NCI-H345 treated with DMSO at 0.1 percent for 48 hours (cell line): ENCODE data around the gene SPATA6L.

Source experiments
- DNase-seq: peaks from one replicate; lab custom pipeline; 2025; ENCODE audit not compliant: unreplicated experiment; lab: John Stamatoyannopoulos, UW

The SPATA6L gene

GRCh38 chr9:4666042-4666699 is at the start of gene SPATA6L:
Gene SPATA6L (minus strand): TSS chr9:4666480. CDS start chr9:4666250, 230 bp downstream.
- peak; percentile 36 for DNase-seq

GRCh38 chr9:4714266-4715016 is 48.2 kb upstream of the SPATA6L start:
- DNase-seq, result no peak

- DNase-seq, result no peak
Observed at GRCh38 chr9:4713849-4714248, 47.6 kb upstream of the SPATA6L start.

- no peak for DNase-seq
Observed at GRCh38 chr9:4709380-4709779, 43.1 kb upstream of the SPATA6L start.

GRCh38 chr9:4706971-4707622 is 40.8 kb upstream of the SPATA6L start:
- DNase-seq, result no peak

GRCh38 chr9:4706021-4706420 is 39.7 kb upstream of the SPATA6L start:
- no peak for DNase-seq

- no peak for DNase-seq
Observed at GRCh38 chr9:4704129-4704528, 37.8 kb upstream of the SPATA6L start.

GRCh38 chr9:4701526-4701925 is 35.2 kb upstream of the SPATA6L start:
- no peak for DNase-seq

GRCh38 chr9:4700932-4701331 is 34.7 kb upstream of the SPATA6L start:
- DNase-seq, result no peak

- DNase-seq, result no peak
Observed at GRCh38 chr9:4700091-4700490, 33.8 kb upstream of the SPATA6L start.

- no peak for DNase-seq
Observed at GRCh38 chr9:4691795-4692194, 25.5 kb upstream of the SPATA6L start.

- DNase-seq, result no peak
Observed at GRCh38 chr9:4690144-4690543, 23.9 kb upstream of the SPATA6L start.

GRCh38 chr9:4689687-4690104 is 23.4 kb upstream of the SPATA6L start:
- DNase-seq, result no peak

GRCh38 chr9:4689021-4689420 is 22.7 kb upstream of the SPATA6L start:
- DNase-seq, result no peak

GRCh38 chr9:4686584-4686983 is 20.3 kb upstream of the SPATA6L start:
- no peak for DNase-seq

- DNase-seq, result no peak
Observed at GRCh38 chr9:4686112-4686511, 19.8 kb upstream of the SPATA6L start.

- DNase-seq, result no peak
Observed at GRCh38 chr9:4684820-4685219, 18.5 kb upstream of the SPATA6L start.

GRCh38 chr9:4680750-4681149 is 14.5 kb upstream of the SPATA6L start:
- DNase-seq, result no peak

GRCh38 chr9:4680173-4680525 is 13.9 kb upstream of the SPATA6L start:
- DNase-seq, result no peak

GRCh38 chr9:4679268-4680172 is 13.2 kb upstream of the SPATA6L start, which contains the start of gene CDC37L1:
Gene CDC37L1 (plus strand): TSS chr9:4679569. CDS start chr9:4679768, 199 bp downstream.
- DNase-seq, result peak; percentile 85

- no peak for DNase-seq
Observed at GRCh38 chr9:4678679-4679267, 12.5 kb upstream of the SPATA6L start.
